ENCODE results near the gene STEAP2.

STEAP2 gene

GRCh38 chr7:90276033-90276728 is 64.6 kb downstream of the STEAP2 start:
- DNase-seq: no peak
